HG02571 (cell line): Measurements from ENCODE around the gene SLC25A4.
"Not testable (repeated sequence)": the region's sequence is repeated elsewhere in the genome, so short reads cannot be mapped to it uniquely, and the experiment has no call there.

ENCODE experiments used
- ATAC-seq: cut with Tn5 transposase; IDR thresholded peaks from one replicate; pipeline ENCODE4 v1.9.1; 2021; ENCODE audit warnings: mild to moderate bottlenecking, moderate library complexity; ENCODE audit not compliant: unreplicated experiment

Gene SLC25A4

GRCh38 chr4:185142912-185143600 is at the start of gene SLC25A4:
TSS of gene SLC25A4 (plus strand) at chr4:185143266. CDS start at chr4:185143373, 107 bp downstream.
- peak; percentile 94 for ATAC-seq

GRCh38 chr4:185093603-185094002 is 49.5 kb upstream of the SLC25A4 start:
- no peak for ATAC-seq

- ATAC-seq: no peak
Observed at GRCh38 chr4:185096032-185096653, 46.9 kb upstream of the SLC25A4 start.

GRCh38 chr4:185098474-185098873 is 44.6 kb upstream of the SLC25A4 start:
- ATAC-seq: no peak

- no peak for ATAC-seq
Observed at GRCh38 chr4:185099024-185099682, 43.9 kb upstream of the SLC25A4 start.

- ATAC-seq: no peak
Observed at GRCh38 chr4:185099940-185100339, 43.1 kb upstream of the SLC25A4 start.

GRCh38 chr4:185100423-185100822 is 42.6 kb upstream of the SLC25A4 start:
- no peak for ATAC-seq

GRCh38 chr4:185101354-185101890 is 41.6 kb upstream of the SLC25A4 start:
- no peak for ATAC-seq

- no peak for ATAC-seq
Observed at GRCh38 chr4:185104733-185105132, 38.3 kb upstream of the SLC25A4 start.

- ATAC-seq: no peak
Observed at GRCh38 chr4:185106353-185106752, 36.7 kb upstream of the SLC25A4 start.

- ATAC-seq: not testable (repeated sequence)
Observed at GRCh38 chr4:185107574-185107973, 35.5 kb upstream of the SLC25A4 start.

GRCh38 chr4:185108185-185108584 is 34.9 kb upstream of the SLC25A4 start:
- no peak for ATAC-seq

- ATAC-seq: no peak
Observed at GRCh38 chr4:185108669-185109068, 34.4 kb upstream of the SLC25A4 start.

GRCh38 chr4:185109736-185110135 is 33.3 kb upstream of the SLC25A4 start:
- no peak for ATAC-seq

GRCh38 chr4:185110375-185110823 is 32.7 kb upstream of the SLC25A4 start:
- no peak for ATAC-seq

GRCh38 chr4:185112104-185112503 is 31.0 kb upstream of the SLC25A4 start:
- no peak for ATAC-seq

- ATAC-seq: no peak
Observed at GRCh38 chr4:185113340-185113739, 29.7 kb upstream of the SLC25A4 start.

- ATAC-seq: no peak
Observed at GRCh38 chr4:185115827-185116232, 27.2 kb upstream of the SLC25A4 start.

- ATAC-seq: no peak
Observed at GRCh38 chr4:185117300-185117934, 25.6 kb upstream of the SLC25A4 start.

GRCh38 chr4:185118876-185119275 is 24.2 kb upstream of the SLC25A4 start:
- ATAC-seq: no peak

GRCh38 chr4:185119467-185119866 is 23.6 kb upstream of the SLC25A4 start:
- not testable (repeated sequence) for ATAC-seq
